ENCODE data around the gene SCEL.
"Not testable (repeated sequence)": the region's sequence is repeated elsewhere in the genome, so short reads cannot be mapped to it uniquely, and the experiment has no call there.

Gene SCEL

GRCh38 chr13:77535448-77535847 lies at the start of gene SCEL:
SCEL (plus strand) TSS chr13:77535706; CDS start chr13:77555876, 20,170 bp downstream.
- no peak for DNase-seq

GRCh38 chr13:77489566-77490337 lies 45.8 kb upstream of the SCEL start:
- no peak for DNase-seq

- DNase-seq: peak; percentile 32 to 43 (median 42)
Observed at GRCh38 chr13:77492982-77493381, 42.5 kb upstream of the SCEL start.

DNA sequence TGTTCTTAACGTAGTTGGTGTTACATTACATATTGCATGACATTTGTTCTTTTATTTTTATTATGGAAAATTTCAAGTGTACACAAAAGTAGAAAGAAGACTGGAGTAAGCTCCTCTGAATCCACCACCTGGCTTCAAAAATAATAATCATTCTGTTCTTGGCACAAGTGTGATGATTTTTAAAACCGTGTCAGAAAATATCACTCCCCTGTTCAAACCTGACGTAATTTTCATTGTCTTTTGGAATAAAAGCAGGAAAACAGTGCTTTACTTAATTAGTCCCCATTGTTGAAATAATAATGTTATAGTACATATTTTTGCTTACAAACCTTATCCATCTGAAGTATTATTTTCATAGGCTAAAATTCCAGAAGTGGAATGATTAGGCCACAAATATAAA lies 41.3 kb upstream of the SCEL start:
- no peak for DNase-seq

- no peak for DNase-seq
Observed at GRCh38 chr13:77497350-77497749, 38.2 kb upstream of the SCEL start.

- no peak for DNase-seq
Observed at GRCh38 chr13:77497835-77498234, 37.7 kb upstream of the SCEL start.

DNA sequence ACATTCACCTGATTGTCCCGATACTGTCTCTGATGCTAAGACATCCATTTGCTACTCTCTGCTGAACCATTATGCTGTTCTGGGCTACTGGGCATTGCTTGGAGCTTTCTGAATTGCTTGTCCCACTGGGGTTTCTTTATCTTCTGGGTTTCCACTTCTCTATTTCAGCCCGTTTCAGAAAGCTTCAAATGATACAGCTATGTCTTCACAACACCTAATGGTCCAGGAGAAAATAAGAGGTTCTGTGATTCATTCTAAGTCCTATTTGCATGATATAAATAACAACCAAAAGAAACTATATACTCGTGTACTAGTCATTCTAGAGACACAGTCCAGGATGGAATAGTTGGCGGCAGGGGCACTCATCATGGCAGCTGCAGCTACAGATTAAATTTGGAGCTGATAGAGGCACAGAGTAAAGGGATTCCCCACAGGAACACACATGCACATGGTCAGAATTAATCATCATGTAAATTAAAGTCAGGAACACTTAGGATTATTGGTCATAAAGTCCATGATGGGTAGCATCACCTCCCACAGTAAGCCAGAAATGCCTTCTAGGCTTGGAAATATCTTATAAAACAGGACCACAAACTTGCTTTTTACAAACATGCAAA lies 33.3 kb upstream of the SCEL start:
- DNase-seq: no peak

DNA sequence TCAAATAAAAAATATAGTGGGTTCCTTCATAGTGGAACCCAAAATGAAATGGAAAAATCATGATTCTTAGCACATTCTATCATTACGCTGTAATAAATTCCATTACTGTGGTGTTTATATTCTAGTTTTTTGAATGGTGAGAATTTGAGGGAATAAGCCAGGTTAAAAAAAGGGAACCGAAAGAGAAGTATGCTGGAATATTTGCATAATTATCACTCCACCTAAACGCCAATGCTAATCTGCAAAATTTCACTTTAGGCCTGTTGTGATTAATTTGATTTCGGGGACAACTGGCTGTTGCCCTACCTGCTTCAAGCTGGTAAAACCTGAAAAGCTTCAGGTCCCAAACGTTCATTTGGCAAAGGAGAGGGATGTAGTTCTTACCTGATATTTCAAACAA lies 32.1 kb upstream of the SCEL start:
- no peak for DNase-seq

DNA sequence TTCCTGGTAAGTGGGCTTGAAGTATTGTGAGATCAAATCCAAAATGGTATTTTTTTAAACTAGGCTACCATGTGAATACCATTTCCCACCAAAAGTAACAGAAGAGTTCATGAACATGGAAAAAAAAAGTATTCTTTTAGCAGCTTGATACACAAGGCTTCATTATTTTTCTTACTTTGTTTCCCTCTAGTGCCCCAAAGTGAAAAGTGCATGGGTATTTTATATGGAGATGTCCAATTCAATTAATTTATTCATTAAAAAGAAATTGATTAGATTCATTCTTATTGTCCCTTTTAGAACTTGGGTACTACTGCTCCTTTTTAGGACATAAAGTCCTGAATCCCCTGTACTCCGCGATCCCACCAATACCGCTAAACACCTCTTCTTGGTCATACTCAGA lies 28.6 kb upstream of the SCEL start:
- DNase-seq: no peak

- no peak for DNase-seq
Observed at GRCh38 chr13:77507931-77508776, 27.4 kb upstream of the SCEL start.

- peak in 2 of 3 donors; percentile 31 to 45 for DNase-seq
Observed at GRCh38 chr13:77508959-77509620, 26.4 kb upstream of the SCEL start.

DNA sequence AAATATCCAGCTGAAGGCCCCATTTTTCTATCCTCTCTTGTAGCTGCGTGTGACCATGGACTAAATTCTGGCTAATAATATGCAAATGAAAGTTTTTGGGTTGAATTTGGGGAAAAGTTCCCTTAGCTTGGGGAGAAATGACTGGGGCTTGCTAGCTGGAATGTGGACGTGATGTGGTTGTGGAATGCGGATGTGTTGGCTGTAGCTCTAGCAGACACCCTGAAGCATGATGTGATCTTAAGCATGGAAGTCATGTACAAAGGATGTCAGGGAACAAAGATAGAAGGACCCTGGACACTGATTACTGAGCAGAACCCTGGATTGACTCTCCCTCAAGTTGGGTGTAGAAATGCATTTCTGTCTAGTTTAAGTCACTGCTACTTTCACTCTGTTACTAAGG lies 25.4 kb upstream of the SCEL start:
- no peak for DNase-seq

DNA sequence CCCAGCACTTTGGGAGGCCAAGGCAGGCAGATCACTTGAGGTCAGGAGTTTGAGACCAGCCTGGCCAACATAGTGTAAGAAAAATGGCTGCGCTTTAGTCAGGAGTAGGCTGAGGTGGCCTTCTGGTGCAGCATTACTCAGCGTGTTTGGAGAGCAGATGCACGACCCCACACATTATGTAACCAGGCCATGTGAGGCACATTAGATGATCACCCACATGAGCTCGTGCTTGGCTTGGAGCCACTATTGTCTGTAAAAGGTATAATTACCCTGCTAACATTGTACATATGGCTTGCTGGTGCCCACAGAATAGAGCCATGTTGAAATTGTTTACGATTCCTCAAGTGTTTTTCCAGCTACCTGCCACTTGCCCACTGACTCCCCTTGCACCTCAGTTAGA lies 24.0 kb upstream of the SCEL start:
- no peak for DNase-seq

DNA sequence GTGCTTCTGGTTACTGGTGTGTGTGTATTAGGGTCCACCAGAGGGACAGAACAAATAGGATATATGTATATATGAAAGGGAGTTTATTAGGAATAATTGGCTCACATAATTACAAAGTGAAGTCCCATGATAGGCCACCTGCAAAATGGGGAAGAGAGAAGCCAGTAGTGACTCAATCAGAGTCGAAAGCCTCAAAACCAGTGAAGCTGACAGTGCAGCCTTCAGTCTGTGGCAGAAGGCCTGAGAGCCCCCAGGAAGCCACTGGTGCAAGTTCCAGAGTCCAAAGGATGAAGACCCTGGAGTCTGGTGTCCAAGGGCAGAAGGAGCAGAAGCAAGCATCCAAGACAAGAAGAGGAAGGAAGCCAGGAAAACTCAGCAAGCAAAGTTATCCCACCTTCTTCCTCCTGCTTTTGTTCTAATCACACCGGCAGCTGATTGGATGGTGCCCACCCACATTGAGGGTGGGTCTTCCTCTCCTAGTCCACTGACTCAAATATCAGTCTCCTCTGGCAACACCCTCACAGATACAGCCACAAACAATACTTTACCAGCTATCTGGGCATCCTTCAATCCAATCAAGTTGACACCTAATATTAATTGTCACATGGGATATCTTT lies 21.7 kb upstream of the SCEL start:
- DNase-seq: peak; percentile 19 to 46 (median 36)

GRCh38 chr13:77514336-77514726 lies 21.2 kb upstream of the SCEL start:
- no peak for DNase-seq

DNA sequence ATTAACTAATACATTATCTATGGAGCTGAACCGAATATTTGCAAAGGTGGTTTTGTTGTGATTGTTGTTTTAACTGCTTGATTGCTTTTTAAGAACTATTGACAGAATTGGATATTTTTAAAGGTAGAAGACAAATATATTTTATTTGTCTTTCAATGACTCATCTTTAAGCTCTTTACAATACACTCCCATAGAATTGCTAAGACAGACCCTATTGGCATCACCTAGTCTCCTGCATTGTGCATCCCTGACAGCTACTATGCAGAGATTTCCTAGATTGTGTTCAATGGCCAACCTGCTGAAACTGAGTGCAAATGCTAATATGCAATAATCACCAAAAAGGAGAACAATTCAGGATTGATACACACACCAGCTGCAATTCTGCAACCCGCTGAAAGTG lies 19.7 kb upstream of the SCEL start:
- no peak for DNase-seq

DNA sequence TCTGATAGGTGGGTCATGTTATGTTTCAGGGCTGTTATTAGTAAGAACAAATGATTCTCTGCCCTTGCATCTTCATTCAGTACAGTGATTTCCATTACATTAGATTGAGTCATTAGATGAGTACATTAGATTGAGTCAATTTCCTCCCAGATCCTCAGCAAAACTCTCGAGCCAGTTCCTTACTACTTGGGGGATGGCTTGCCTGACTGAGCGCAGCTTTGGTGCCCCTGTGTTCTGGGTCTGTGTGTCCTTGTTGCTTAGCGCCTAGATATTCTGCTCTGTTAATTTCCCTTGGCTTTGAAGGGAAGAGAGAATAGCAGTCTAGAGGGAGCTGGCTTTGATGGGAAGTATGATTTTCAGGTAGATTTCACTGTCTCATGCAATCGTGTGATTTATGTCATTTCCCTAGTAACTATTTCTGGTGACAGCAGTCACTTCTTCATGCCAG lies 19.1 kb upstream of the SCEL start:
- peak; percentile 35 to 80 (median 74) for DNase-seq

DNA sequence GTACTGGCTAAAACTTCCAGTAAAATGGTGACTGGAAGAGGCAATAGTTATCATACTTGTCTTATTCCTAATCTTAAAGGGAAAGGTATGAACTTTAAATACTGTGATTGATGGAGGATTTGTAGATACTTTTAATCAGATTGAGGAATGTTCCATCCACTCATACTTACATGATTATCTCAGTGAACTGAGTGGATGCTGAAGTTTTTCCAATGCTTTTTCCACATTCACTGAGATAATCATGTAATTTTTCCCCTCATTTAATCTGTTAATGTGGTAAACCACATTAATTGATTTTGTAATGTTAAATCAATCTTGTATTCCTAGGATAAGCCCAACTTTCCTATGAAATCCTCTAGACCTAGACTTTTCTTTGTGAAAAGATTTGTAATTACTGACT lies 17.2 kb upstream of the SCEL start:
- DNase-seq: no peak

DNA sequence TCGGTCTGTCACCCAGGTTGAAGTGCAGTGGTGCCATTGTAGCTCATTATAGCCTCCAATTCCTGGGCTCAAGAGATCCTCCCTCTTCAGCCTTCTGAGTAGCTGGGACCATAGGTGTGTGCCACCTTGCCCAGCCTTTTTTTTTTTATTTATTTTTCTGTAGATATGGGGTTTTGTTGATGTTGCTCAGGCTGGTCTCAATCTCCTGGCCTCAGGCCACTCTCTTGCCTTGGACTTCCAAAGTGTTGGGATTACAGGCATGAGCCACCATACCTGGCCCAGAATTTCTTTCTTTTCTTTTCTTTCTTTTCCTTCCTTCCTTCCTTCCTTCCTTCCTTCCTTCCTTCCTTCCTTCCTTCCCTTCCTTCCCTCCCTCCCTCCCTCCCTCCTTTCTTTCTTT lies 16.1 kb upstream of the SCEL start:
- not testable (repeated sequence) for DNase-seq

DNA sequence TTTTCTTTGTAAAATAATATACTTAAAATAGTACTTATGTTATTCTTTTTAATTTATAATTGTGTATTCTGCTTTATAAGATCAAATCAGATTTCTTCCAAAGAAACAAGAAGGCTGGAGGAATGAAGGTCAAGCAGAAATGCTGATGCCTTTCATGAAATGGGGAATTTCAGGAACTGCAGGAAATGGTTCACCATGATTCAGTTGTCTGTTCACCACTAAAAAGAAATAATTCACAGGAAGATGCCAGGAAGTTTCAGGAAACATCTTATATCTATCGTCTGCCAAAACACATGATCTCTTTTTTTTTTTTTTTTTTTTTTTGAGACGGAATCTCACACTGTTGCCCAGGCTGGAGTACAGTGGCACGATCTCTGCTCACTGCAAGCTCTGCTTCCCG lies 15.7 kb upstream of the SCEL start:
- peak in 1 of 3 donors; percentile 19 for DNase-seq

DNA sequence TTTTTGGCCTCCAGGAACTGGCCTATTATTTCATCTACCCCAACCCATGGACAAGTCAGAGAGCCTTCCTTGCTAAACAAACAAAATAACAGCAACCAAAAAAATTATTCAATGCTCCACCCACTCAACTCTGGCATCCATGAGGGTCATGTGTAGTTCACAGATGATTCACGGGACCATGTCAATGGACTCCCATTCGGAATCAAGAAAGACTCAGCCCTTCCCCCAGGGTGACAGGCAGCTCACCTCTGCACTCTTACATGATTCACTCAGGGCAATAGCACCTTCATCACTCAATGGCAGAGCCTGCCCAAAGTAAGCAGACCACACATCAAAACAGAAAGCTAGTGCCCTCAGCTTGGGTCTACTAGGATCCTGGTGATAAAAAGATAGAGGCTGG lies 14.3 kb upstream of the SCEL start:
- DNase-seq: no peak

DNA sequence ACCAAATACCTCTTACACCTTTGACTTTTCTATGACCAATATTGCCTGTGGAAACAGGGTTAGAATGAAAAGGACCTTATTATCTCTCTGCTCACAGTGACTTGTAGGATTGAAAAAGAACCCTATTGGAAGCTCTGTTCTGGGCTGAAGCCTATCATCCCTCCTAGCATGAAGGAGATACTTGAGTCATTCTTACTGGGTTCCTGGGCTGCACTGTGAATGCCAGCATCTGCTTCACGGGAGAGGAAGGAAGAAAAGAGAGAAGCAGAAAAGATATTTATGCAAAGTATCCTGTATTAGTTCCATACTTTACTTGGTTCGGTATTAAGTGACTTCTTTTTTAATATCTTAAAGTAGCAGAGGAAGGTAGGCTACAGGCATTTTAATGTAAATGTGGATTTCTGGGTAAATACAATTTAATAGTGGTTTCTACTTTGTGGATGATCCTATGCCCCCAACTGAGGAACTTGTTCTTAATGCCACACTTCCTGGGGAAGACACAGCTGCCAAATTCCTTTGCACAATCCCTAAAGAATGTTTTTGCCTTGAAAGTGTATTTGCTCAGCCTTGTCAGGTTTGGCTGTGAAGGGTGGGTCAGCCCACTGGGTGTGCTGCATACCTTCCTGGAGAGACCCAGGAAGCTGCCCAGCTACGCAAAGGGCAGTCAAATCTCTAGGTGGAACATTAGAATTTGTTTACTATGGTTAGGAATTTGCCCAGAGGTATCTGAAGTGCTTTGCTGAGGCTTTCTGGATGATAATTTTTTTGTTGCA lies 13.7 kb upstream of the SCEL start:
- DNase-seq: peak in 1 of 3 donors; percentile 11
